NK-92 (cell line): ENCODE measurements around the gene TRPC1.
"Not testable (repeated sequence)": the region's sequence is repeated elsewhere in the genome, so short reads cannot be mapped to it uniquely, and the experiment has no call there.

Experiments
- DNase-seq: peaks from one replicate; lab custom pipeline; 2025; ENCODE audit not compliant: unreplicated experiment; lab: John Stamatoyannopoulos, UW

The TRPC1 gene

GRCh38 chr3:142723968-142724681, at the start of gene TRPC1:
Gene TRPC1, plus strand, starts transcription at chr3:142724034. Its CDS starts 526 bp downstream, at chr3:142724560.
- peak; percentile 10 for DNase-seq

GRCh38 chr3:142676151-142676550, 47.7 kb upstream of the TRPC1 start:
- no peak for DNase-seq

- no peak for DNase-seq
Measured at GRCh38 chr3:142680710-142681109, 43.1 kb upstream of the TRPC1 start.

GRCh38 chr3:142690613-142691012, 33.2 kb upstream of the TRPC1 start:
- DNase-seq = no peak

GRCh38 chr3:142691527-142691926, 32.3 kb upstream of the TRPC1 start:
- no peak for DNase-seq

- no peak for DNase-seq
Measured at GRCh38 chr3:142693136-142693853, 30.5 kb upstream of the TRPC1 start.

- DNase-seq = no peak
Measured at GRCh38 chr3:142694225-142694624, 29.6 kb upstream of the TRPC1 start.

GRCh38 chr3:142705198-142705597, 18.6 kb upstream of the TRPC1 start:
- DNase-seq = no peak

GRCh38 chr3:142706321-142707127, 17.3 kb upstream of the TRPC1 start:
- no peak for DNase-seq

- no peak for DNase-seq
Measured at GRCh38 chr3:142709207-142709606, 14.6 kb upstream of the TRPC1 start.

GRCh38 chr3:142714882-142715281, 9.0 kb upstream of the TRPC1 start:
- DNase-seq = not testable (repeated sequence)

GRCh38 chr3:142716102-142716501, 7.7 kb upstream of the TRPC1 start:
- DNase-seq = no peak

- no peak for DNase-seq
Measured at GRCh38 chr3:142723665-142723967, 218 bp upstream of the TRPC1 start.

GRCh38 chr3:142724682-142725356, 985 bp downstream of the TRPC1 start:
- DNase-seq = no peak

- DNase-seq = no peak
Measured at GRCh38 chr3:142725357-142725739, 1.5 kb downstream of the TRPC1 start.

- no peak for DNase-seq
Measured at GRCh38 chr3:142726017-142726416, 2.2 kb downstream of the TRPC1 start.

- no peak for DNase-seq
Measured at GRCh38 chr3:142732066-142732465, 8.2 kb downstream of the TRPC1 start.

- DNase-seq = no peak
Measured at GRCh38 chr3:142734834-142735233, 11.0 kb downstream of the TRPC1 start.

- DNase-seq = no peak
Measured at GRCh38 chr3:142735462-142735861, 11.6 kb downstream of the TRPC1 start.

- DNase-seq = no peak
Measured at GRCh38 chr3:142738396-142738795, 14.6 kb downstream of the TRPC1 start.

- DNase-seq = no peak
Measured at GRCh38 chr3:142746646-142747045, 22.8 kb downstream of the TRPC1 start.
